Fibroblast of pulmonary artery (primary cell): ENCODE data around the gene SERGEF.
A peak's percentile ranks its signal among the peaks of the same experiment; 100 is the strongest.
"Not testable (repeated sequence)": the region's sequence is repeated elsewhere in the genome, so short reads cannot be mapped to it uniquely, and the experiment has no call there.

ENCODE experiments used
- DNase-seq: peaks from one replicate; pipeline ENCODE4 v3.0.0-alpha.2; 2010; ENCODE audit warnings: low read depth
- H3K4me3 ChIP-seq: replicated peaks from 2 replicates; pipeline ENCODE4 v1.5.1; 2011; ENCODE audit warnings: low read depth, mild to moderate bottlenecking, control low read depth, low read length, moderate library complexity
- CTCF ChIP-seq: IDR thresholded peaks from 2 replicates; pipeline ENCODE4 v1.5.1; 2011; ENCODE audit warnings: mild to moderate bottlenecking, control low read depth, low read length, inconsistent platforms; ENCODE audit errors: missing control alignments

Gene SERGEF

GRCh38 chr11:17901481-17901880 lies 111.4 kb downstream of the SERGEF start:
- no peak for TF ChIP-seq CTCF
- DNase-seq = no peak
- H3K4me3 ChIP-seq = no peak overlapping the region

DNA sequence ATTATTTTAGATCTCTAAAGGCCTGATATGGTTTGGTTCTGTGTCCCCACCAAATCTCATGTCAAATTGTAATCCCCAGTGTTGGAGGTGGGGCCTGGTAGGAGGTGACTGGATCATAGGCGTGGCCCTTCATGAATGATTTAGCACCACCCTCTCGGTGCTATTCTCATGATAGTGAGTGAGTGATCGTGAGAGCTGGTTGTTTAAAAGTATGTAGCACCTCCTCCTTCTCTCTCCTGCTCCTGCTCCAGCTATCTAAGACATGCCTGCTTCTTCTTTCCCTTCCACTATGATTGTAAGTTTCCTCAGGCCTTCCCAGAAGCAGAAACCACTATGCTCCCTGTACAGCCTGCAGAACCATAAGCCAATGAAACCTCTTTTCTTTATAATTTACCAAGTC lies 114.1 kb downstream of the SERGEF start:
- no peak overlapping the region for H3K4me3 ChIP-seq
- no peak for DNase-seq
- TF ChIP-seq CTCF = no peak

DNA sequence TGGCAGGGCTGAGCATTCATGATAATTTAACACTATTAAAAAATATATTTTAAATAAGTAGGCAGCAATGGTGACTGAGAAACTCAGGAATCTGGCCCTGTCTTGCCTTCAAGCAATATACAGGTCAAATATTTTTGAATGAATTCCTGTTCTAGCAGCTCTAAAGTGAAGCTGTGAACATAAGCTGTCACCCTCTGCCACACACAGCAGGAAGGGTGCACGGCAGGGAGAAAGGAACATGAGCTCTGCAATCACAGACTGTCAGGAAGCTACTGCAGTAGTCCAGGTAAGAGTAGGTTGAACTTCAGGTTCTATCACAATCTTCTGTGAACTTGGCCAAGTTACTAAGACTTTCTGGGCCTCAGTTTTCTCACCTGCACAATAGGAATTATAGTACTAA lies 114.8 kb downstream of the SERGEF start:
- no peak for DNase-seq
- no peak for TF ChIP-seq CTCF
- H3K4me3 ChIP-seq = no peak overlapping the region

GRCh38 chr11:17897495-17897894 lies 115.4 kb downstream of the SERGEF start:
- no peak for DNase-seq
- TF ChIP-seq CTCF = no peak
- H3K4me3 ChIP-seq = no peak overlapping the region

DNA sequence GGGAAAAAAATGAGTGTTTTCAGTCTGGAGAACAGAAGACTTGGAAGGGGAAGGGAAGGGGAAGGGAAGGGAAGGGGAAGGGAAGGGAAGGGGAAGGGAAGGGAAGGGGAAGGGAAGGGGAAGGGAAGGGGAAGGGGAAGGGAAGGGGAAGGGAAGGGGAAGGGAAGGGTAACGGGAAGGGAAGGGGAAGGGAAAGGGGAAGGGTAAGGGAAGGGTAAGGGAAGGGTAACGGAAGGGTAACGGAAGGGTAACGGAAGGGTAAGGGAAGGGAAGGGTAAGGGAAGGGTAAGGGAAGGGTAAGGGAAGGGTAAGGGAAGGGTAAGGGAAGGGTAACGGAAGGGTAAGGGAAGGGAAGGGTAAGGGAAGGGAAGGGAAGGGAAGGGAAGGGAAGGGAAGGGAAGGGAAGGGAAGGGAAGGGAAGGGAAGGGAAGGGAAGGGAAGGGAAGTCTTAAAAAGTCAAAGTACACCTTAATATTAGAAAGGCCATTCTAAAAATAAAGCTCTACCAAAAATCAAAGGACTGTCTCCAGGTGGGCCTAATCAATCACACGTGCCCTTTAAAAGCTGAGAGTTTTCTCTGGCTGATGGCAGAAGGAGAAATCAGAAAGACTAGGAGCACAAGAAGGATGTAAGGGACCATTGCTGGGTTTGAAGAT lies 116.2 kb downstream of the SERGEF start:
- H3K4me3 ChIP-seq, DNase-seq: not testable (repeated sequence)

- no peak for TF ChIP-seq CTCF
- DNase-seq = peak; percentile 19
- H3K4me3 ChIP-seq = no peak overlapping the region
Measured at GRCh38 chr11:17894929-17895658, 117.8 kb downstream of the SERGEF start.

DNA sequence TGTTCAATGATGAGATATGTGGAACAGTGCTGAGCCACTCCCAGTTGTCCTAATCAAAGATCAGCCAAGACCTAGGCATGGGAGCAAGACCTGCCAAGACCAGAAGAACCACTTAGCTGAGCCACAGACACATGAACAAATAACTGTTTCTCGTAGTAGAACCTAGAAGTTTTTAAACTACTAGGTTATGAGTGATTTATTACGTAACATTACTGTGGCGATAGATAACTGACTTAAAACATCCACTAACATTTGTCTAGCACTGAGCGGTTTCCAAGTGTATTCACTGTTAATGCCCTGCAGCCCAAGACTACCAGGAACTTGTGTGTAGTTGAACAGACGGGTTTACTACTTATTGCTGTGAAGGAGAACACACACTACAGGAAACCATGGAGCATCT lies 120.4 kb downstream of the SERGEF start:
- no peak overlapping the region for H3K4me3 ChIP-seq
- TF ChIP-seq CTCF = no peak
- no peak for DNase-seq
